ENCODE results near the gene MFGE8.

MFGE8 gene

GRCh38 chr15:88882785-88883184, 30.4 kb downstream of the MFGE8 start:
- Histone ChIP-seq H3K27ac (ENCODE audit: insufficient read depth in 1 of 2, low read depth in 1 of 2, low read length in 2 of 2, poor library complexity in 1 of 2, severe bottlenecking in 2 of 2) (no peak overlapping the region), H3K27me3 (replicated peaks in 2 of 5; ENCODE audit: control insufficient read depth in 4 of 5, insufficient read depth in 5 of 5, low read length in 4 of 5) (no peaks in the 10 kb centered on the region), H3K36me3 (ENCODE audit: control insufficient read depth in 4 of 4, insufficient read depth in 4 of 4, low read length in 3 of 4) (peaks cover 0 to 2% (median under 1%) of the 10 kb centered on the region in 4 experiments), H3K9me3 (ENCODE audit: control extremely low read depth in 1 of 5, control insufficient read depth in 4 of 5, insufficient read depth in 2 of 5, low read depth in 1 of 5, low read length in 4 of 5) (no peaks in the 10 kb centered on the region), H3K4me1 (ENCODE audit: control extremely low read depth in 1 of 4, control insufficient read depth in 4 of 4, insufficient read depth in 4 of 4, low read length in 3 of 4) (no peaks in the 10 kb centered on the region), H3K4me3 (ENCODE audit: control insufficient read depth in 1 of 7, extremely low read depth in 1 of 7, insufficient read depth in 4 of 7, low read depth in 2 of 7, low read length in 6 of 7) (no peak overlapping the region)
- POLR2A ChIA-PET, result no interaction called here
- DNase-seq, result no peak
- CTCF ChIA-PET, result interaction anchor here (0.8 to 3.2 kb wide), 4 partner anchors 8 to 13 kb away, joined by 3 to 13 read pairs (median 5); no protein-coding TSS in a partner anchor
- 96% methylated on average over 2 of the region's 4 CpGs for WGBS (ENCODE audit: insufficient coverage)

- no peaks in the 10 kb centered on the region for H3K4me1 ChIP-seq (ENCODE audit: control extremely low read depth in 1 of 4, control insufficient read depth in 4 of 4, insufficient read depth in 4 of 4, low read length in 3 of 4)
- DNase-seq, result no peak
- POLR2A ChIA-PET, result no interaction called here
- no peaks in the 10 kb centered on the region for H3K27me3 ChIP-seq (replicated peaks in 2 of 5; ENCODE audit: control insufficient read depth in 4 of 5, insufficient read depth in 5 of 5, low read length in 4 of 5)
- no peak overlapping the region for H3K4me3 ChIP-seq (ENCODE audit: control insufficient read depth in 1 of 7, extremely low read depth in 1 of 7, insufficient read depth in 4 of 7, low read depth in 2 of 7, low read length in 6 of 7)
- H3K9me3 ChIP-seq (ENCODE audit: control extremely low read depth in 1 of 5, control insufficient read depth in 4 of 5, insufficient read depth in 2 of 5, low read depth in 1 of 5, low read length in 4 of 5), result no peaks in the 10 kb centered on the region
- 87% methylated on average over 3 of the region's 3 CpGs for WGBS (ENCODE audit: insufficient coverage)
- CTCF ChIA-PET, result interaction anchor here (3.2 kb wide), 1 partner anchor 10 kb away, joined by 13 read pairs; no protein-coding TSS in a partner anchor
- H3K27ac ChIP-seq (ENCODE audit: insufficient read depth in 1 of 2, low read depth in 1 of 2, low read length in 2 of 2, poor library complexity in 1 of 2, severe bottlenecking in 2 of 2), result no peak overlapping the region
- H3K36me3 ChIP-seq (ENCODE audit: control insufficient read depth in 4 of 4, insufficient read depth in 4 of 4, low read length in 3 of 4), result peaks cover 0 to 2% (median under 1%) of the 10 kb centered on the region in 4 experiments
These were observed 31.4 kb downstream of the MFGE8 start for GRCh38 chr15:88881775-88882174.

- Histone ChIP-seq H3K27ac (ENCODE audit: insufficient read depth in 1 of 2, low read depth in 1 of 2, low read length in 2 of 2, poor library complexity in 1 of 2, severe bottlenecking in 2 of 2) (no peak overlapping the region), H3K4me3 (ENCODE audit: control insufficient read depth in 1 of 7, extremely low read depth in 1 of 7, insufficient read depth in 4 of 7, low read depth in 2 of 7, low read length in 6 of 7) (no peak overlapping the region), H3K27me3 (replicated peaks in 2 of 5; ENCODE audit: control insufficient read depth in 4 of 5, insufficient read depth in 5 of 5, low read length in 4 of 5) (no peaks in the 10 kb centered on the region), H3K4me1 (ENCODE audit: control extremely low read depth in 1 of 4, control insufficient read depth in 4 of 4, insufficient read depth in 4 of 4, low read length in 3 of 4) (no peaks in the 10 kb centered on the region), H3K9me3 (ENCODE audit: control extremely low read depth in 1 of 5, control insufficient read depth in 4 of 5, insufficient read depth in 2 of 5, low read depth in 1 of 5, low read length in 4 of 5) (no peaks in the 10 kb centered on the region), H3K36me3 (ENCODE audit: control insufficient read depth in 4 of 4, insufficient read depth in 4 of 4, low read length in 3 of 4) (peaks cover 0 to 2% (median under 1%) of the 10 kb centered on the region in 4 experiments)
- ChIA-PET POLR2A (interaction anchor here (0.5 kb wide), 1 partner anchor 77 kb away, joined by 3 read pairs; no protein-coding TSS in a partner anchor), CTCF (interaction anchor here (1.3 to 3.2 kb wide), 3 partner anchors 11 to 141 kb away, joined by 3 to 13 read pairs (median 3); no protein-coding TSS in a partner anchor)
- DNase-seq, result no peak
- WGBS (ENCODE audit: insufficient coverage), result 98% methylated on average over 26 of the region's 31 CpGs
These were observed 32.0 kb downstream of the MFGE8 start for GRCh38 chr15:88880944-88881740.

- H3K9me3 ChIP-seq (ENCODE audit: control extremely low read depth in 1 of 5, control insufficient read depth in 4 of 5, insufficient read depth in 2 of 5, low read depth in 1 of 5, low read length in 4 of 5), result no peaks in the 10 kb centered on the region
- 73% methylated on average over 15 of the region's 18 CpGs for WGBS (ENCODE audit: insufficient coverage)
- ChIA-PET POLR2A (interaction anchor here (0.6 kb wide), 1 partner anchor 345 kb away, joined by 4 read pairs; no protein-coding TSS in a partner anchor), CTCF (interaction anchor here (0.7 to 2.2 kb wide), 12 partner anchors 8 to 472 kb away, joined by 3 to 15 read pairs (median 3); no protein-coding TSS in a partner anchor)
- H3K27me3 ChIP-seq (replicated peaks in 2 of 5; ENCODE audit: control insufficient read depth in 4 of 5, insufficient read depth in 5 of 5, low read length in 4 of 5), result peaks cover 0 to 2% (median 0%) of the 10 kb centered on the region in 5 experiments
- no peak overlapping the region for H3K27ac ChIP-seq (ENCODE audit: insufficient read depth in 1 of 2, low read depth in 1 of 2, low read length in 2 of 2, poor library complexity in 1 of 2, severe bottlenecking in 2 of 2)
- peak; percentile 19 to 57 (median 56) for DNase-seq
- H3K4me1 ChIP-seq (ENCODE audit: control extremely low read depth in 1 of 4, control insufficient read depth in 4 of 4, insufficient read depth in 4 of 4, low read length in 3 of 4), result no peaks in the 10 kb centered on the region
- H3K36me3 ChIP-seq (ENCODE audit: control insufficient read depth in 4 of 4, insufficient read depth in 4 of 4, low read length in 3 of 4), result peaks cover 0 to 2% (median 0%) of the 10 kb centered on the region in 4 experiments
- H3K4me3 ChIP-seq (ENCODE audit: control insufficient read depth in 1 of 7, extremely low read depth in 1 of 7, insufficient read depth in 4 of 7, low read depth in 2 of 7, low read length in 6 of 7), result no peak overlapping the region
These were observed 34.4 kb downstream of the MFGE8 start for GRCh38 chr15:88878720-88879184.

GRCh38 chr15:88877906-88878305, 35.3 kb downstream of the MFGE8 start:
- H3K27me3 ChIP-seq (replicated peaks in 2 of 5; ENCODE audit: control insufficient read depth in 4 of 5, insufficient read depth in 5 of 5, low read length in 4 of 5), result peaks cover 0 to 2% (median 0%) of the 10 kb centered on the region in 5 experiments
- ChIA-PET POLR2A (no interaction called here), CTCF (interaction anchor here (1.2 to 2.2 kb wide), 7 partner anchors 8 to 254 kb away, joined by 3 to 15 read pairs (median 4); no protein-coding TSS in a partner anchor)
- H3K4me3 ChIP-seq (ENCODE audit: control insufficient read depth in 1 of 7, extremely low read depth in 1 of 7, insufficient read depth in 4 of 7, low read depth in 2 of 7, low read length in 6 of 7), result no peak overlapping the region
- peaks cover 0 to 2% (median 0%) of the 10 kb centered on the region in 4 experiments for H3K36me3 ChIP-seq (ENCODE audit: control insufficient read depth in 4 of 4, insufficient read depth in 4 of 4, low read length in 3 of 4)
- no peak overlapping the region for H3K27ac ChIP-seq (ENCODE audit: insufficient read depth in 1 of 2, low read depth in 1 of 2, low read length in 2 of 2, poor library complexity in 1 of 2, severe bottlenecking in 2 of 2)
- WGBS (ENCODE audit: insufficient coverage), result 97% methylated on average over 22 of the region's 22 CpGs
- no peaks in the 10 kb centered on the region for H3K4me1 ChIP-seq (ENCODE audit: control extremely low read depth in 1 of 4, control insufficient read depth in 4 of 4, insufficient read depth in 4 of 4, low read length in 3 of 4)
- no peak for DNase-seq
- no peaks in the 10 kb centered on the region for H3K9me3 ChIP-seq (ENCODE audit: control extremely low read depth in 1 of 5, control insufficient read depth in 4 of 5, insufficient read depth in 2 of 5, low read depth in 1 of 5, low read length in 4 of 5)

GRCh38 chr15:88877415-88877814, 35.8 kb downstream of the MFGE8 start:
- CTCF ChIA-PET, result interaction anchor here (1.2 to 1.9 kb wide), 2 partner anchors 7 to 9 kb away, joined by 3 to 8 read pairs; no protein-coding TSS in a partner anchor
- Histone ChIP-seq H3K9me3 (ENCODE audit: control extremely low read depth in 1 of 5, control insufficient read depth in 4 of 5, insufficient read depth in 2 of 5, low read depth in 1 of 5, low read length in 4 of 5) (no peaks in the 10 kb centered on the region), H3K36me3 (ENCODE audit: control insufficient read depth in 4 of 4, insufficient read depth in 4 of 4, low read length in 3 of 4) (peaks cover 0 to 2% (median 0%) of the 10 kb centered on the region in 4 experiments), H3K4me3 (ENCODE audit: control insufficient read depth in 1 of 7, extremely low read depth in 1 of 7, insufficient read depth in 4 of 7, low read depth in 2 of 7, low read length in 6 of 7) (no peak overlapping the region), H3K27ac (ENCODE audit: insufficient read depth in 1 of 2, low read depth in 1 of 2, low read length in 2 of 2, poor library complexity in 1 of 2, severe bottlenecking in 2 of 2) (no peak overlapping the region), H3K4me1 (ENCODE audit: control extremely low read depth in 1 of 4, control insufficient read depth in 4 of 4, insufficient read depth in 4 of 4, low read length in 3 of 4) (no peaks in the 10 kb centered on the region), H3K27me3 (replicated peaks in 2 of 5; ENCODE audit: control insufficient read depth in 4 of 5, insufficient read depth in 5 of 5, low read length in 4 of 5) (peaks cover 0 to 2% (median 0%) of the 10 kb centered on the region in 5 experiments)
- POLR2A ChIA-PET, result no interaction called here
- WGBS (ENCODE audit: insufficient coverage), result 94% methylated on average over 8 of the region's 11 CpGs
- DNase-seq, result no peak

- no peaks in the 10 kb centered on the region for H3K9me3 ChIP-seq (ENCODE audit: control extremely low read depth in 1 of 5, control insufficient read depth in 4 of 5, insufficient read depth in 2 of 5, low read depth in 1 of 5, low read length in 4 of 5)
- WGBS (ENCODE audit: insufficient coverage), result 95% methylated on average over 10 of the region's 10 CpGs
- ChIA-PET CTCF (no interaction called here), POLR2A (no interaction called here)
- DNase-seq, result no peak
- H3K36me3 ChIP-seq (ENCODE audit: control insufficient read depth in 4 of 4, insufficient read depth in 4 of 4, low read length in 3 of 4), result peaks cover 0 to 2% (median 0%) of the 10 kb centered on the region in 4 experiments
- no peak overlapping the region for H3K4me3 ChIP-seq (ENCODE audit: control insufficient read depth in 1 of 7, extremely low read depth in 1 of 7, insufficient read depth in 4 of 7, low read depth in 2 of 7, low read length in 6 of 7)
- H3K27ac ChIP-seq (ENCODE audit: insufficient read depth in 1 of 2, low read depth in 1 of 2, low read length in 2 of 2, poor library complexity in 1 of 2, severe bottlenecking in 2 of 2), result no peak overlapping the region
- peaks cover 0 to 7% (median 3%) of the 10 kb centered on the region in 5 experiments for H3K27me3 ChIP-seq (replicated peaks in 2 of 5; ENCODE audit: control insufficient read depth in 4 of 5, insufficient read depth in 5 of 5, low read length in 4 of 5)
- no peaks in the 10 kb centered on the region for H3K4me1 ChIP-seq (ENCODE audit: control extremely low read depth in 1 of 4, control insufficient read depth in 4 of 4, insufficient read depth in 4 of 4, low read length in 3 of 4)
These were observed 36.6 kb downstream of the MFGE8 start for GRCh38 chr15:88876573-88876972.
